Measurements from ENCODE around the gene RBM6.

RBM6 gene

DNA sequence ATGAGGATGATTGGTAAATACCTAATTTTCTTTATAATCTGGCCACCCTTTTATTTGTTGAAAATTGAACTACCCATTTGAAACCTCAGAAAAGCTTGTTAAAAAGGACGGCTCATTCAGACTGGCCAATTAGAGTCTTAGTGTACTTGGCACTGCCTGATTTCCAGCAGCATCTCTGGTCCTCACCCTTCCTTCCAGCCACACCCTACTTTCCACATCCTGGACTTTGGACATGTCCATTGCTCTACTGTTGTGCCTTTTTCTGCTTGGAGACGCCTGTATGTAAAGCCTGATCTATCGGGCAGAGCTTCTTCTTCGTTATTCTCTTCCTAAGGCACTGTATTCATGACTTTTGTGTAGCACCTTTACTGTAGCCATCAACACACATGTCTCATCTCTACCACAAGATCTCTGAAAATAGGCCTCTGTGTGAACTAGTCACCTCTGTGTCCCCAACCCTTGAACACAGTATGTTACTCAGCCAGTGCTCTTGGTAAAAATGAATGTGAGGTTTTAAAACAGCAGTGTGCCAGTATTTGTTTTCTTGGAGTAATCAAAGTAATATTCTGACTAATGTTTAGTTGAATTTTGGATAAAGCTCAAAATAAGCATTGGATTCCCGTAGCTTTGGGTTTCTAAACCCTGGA is 155.5 kb downstream of the RBM6 start:
- H3K4me3 ChIP-seq (ENCODE audit: low read depth, low read length), result no peak overlapping the region
- TF ChIP-seq, protein P1, sequence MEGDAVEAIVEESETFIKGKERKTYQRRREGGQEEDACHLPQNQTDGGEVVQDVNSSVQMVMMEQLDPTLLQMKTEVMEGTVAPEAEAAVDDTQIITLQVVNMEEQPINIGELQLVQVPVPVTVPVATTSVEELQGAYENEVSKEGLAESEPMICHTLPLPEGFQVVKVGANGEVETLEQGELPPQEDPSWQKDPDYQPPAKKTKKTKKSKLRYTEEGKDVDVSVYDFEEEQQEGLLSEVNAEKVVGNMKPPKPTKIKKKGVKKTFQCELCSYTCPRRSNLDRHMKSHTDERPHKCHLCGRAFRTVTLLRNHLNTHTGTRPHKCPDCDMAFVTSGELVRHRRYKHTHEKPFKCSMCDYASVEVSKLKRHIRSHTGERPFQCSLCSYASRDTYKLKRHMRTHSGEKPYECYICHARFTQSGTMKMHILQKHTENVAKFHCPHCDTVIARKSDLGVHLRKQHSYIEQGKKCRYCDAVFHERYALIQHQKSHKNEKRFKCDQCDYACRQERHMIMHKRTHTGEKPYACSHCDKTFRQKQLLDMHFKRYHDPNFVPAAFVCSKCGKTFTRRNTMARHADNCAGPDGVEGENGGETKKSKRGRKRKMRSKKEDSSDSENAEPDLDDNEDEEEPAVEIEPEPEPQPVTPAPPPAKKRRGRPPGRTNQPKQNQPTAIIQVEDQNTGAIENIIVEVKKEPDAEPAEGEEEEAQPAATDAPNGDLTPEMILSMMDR (IDR thresholded peaks at IDR 0.05; ENCODE audit: low read depth, low read length), result no peak

DNA sequence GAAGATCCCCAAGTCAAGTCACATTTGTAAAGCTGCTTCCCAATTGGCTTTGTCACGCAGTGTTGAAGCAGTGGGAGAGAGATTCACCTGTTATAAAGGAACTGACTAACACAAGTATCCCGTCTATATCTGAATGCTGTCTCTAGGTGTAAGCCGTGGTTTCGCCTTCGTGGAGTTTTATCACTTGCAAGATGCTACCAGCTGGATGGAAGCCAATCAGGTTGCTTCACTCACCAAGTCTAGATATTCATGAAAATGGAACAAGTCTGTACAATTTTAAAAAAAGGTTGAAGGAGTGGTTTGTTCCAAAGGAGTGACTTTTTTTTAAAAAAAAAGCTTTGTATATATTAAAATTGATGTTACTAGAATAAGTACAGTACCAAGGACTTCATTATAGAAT is 160.4 kb downstream of the RBM6 start:
- TF ChIP-seq, protein P1 (IDR thresholded peaks at IDR 0.05; ENCODE audit: low read depth, low read length), result no peak
- H3K4me3 ChIP-seq (ENCODE audit: low read depth, low read length), result no peak overlapping the region

DNA sequence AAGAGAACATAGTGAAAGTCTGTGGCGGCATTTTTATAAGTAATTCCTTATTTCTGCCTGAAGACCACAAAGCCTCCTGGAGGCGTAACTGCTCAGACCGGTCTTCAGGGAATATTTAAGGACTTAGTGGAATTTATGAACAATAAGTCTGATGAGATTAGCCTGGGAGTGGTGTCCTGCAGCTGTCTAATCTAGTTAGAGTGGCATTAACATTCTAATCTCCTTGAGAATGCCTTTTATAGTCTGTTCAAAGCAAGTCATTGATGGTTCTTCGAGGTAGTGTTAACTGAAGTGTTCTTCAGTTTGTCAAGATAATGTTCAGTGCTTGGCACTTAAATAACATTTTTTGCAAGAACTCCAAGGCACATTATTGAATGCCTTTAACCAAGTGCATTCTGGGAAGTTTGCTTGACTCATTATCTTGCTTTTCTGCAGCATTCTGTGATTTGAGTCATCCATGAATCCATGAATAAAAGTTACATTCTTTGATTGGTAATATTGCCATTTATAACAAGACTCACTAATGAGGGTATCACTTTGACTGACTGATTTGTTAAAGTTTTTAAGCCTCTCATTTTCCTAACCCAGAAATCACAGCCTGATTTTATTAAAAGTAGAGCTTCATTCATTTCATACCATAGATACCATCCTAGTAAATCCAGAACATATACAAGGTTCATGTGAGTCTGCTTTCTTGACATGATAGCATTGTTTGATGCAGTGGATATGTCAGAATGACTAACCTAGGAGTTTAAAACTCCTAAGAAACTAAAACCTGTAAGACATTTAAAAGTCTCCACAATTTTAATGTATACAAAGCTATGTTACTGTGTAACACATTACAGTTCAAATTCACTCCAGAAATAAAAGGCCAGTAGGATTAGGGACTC is 161.3 kb downstream of the RBM6 start:
- no peak overlapping the region for H3K4me3 ChIP-seq (ENCODE audit: low read depth, low read length)
- TF ChIP-seq, protein P1 (IDR thresholded peaks at IDR 0.05; ENCODE audit: low read depth, low read length), result no peak

DNA sequence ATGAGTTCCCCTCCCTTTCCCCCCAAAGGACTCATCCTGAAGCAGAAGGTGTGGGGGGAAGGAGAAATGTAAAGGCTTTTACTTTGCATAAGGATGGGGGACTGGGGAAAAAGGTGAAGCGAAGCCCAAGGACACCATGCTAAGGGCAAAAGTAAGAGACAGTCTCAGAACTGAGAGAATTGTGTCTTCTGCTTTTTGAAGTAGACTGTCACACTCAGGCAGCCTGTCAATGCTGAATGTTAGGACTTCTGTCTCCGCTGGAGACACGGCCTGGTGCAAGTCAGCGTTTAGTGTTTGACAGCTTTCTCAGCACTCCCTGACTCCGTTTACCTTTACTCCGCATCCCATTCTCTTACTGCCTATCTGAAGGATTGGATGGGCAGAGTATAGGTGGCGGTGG is 162.6 kb downstream of the RBM6 start:
- H3K4me3 ChIP-seq (ENCODE audit: low read depth, low read length), result no peak overlapping the region
- TF ChIP-seq, protein P1 (IDR thresholded peaks at IDR 0.05; ENCODE audit: low read depth, low read length), result no peak

DNA sequence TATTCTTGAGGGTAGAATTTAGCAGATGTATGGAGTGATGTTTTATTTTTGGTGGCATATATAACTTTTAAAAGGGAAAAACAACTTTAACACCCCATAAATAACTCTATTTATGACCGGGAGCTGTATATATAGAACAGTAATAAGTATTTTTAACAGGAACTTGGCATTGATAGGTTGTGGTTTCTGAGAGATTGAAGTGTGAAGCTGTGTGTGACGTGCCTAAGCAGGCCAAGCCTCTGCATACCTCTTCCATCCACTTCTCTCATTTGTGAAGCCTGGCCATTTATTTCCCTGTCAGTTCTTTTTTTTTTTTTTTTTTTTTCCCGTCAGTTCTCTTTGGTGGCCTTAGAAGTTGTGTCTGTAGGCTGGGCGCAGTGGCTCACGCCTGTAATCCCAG is 171.8 kb downstream of the RBM6 start:
- TF ChIP-seq, protein P1 (IDR thresholded peaks at IDR 0.05; ENCODE audit: low read depth, low read length), result no peak
- no peak overlapping the region for H3K4me3 ChIP-seq (ENCODE audit: low read depth, low read length)

DNA sequence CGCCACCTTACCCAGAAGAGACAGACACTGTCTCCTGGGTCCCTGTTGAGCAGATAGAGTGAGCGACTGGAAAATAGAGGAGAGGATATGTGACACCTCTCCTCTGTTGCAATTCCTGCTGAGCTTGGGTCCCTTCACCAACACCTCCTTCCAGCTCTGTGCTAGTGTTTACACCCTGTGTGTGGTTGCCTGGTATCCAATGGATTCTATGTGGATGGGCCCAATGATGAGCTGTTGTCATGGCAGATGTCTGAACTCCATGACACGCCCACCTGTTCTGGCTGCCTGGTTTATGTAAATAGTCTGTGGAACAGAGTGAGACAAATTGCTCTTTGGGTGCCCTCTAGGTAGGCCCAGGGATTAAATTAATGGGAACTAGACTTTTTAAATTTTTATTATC is 172.5 kb downstream of the RBM6 start:
- TF ChIP-seq, protein P1 (IDR thresholded peaks at IDR 0.05; ENCODE audit: low read depth, low read length), result no peak

DNA sequence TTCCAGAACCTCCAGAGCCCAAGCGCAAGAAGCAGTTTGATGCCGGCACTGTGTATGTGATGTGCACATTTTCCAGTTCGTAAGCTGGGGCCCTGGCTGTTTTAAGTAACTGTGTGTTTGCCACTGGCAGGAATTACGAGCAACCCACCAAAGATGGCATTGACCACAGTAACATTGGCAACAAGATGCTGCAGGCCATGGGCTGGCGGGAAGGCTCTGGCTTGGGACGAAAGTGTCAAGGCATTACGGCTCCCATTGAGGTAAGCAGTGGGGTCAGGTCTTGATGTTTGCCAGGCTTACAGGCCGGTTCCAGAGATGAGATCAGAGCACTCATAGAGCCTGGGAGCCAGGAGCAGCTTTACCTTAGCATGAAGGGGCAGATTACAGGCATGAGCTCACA is 177.2 kb downstream of the RBM6 start:
- TF ChIP-seq, protein P1 (IDR thresholded peaks at IDR 0.05; ENCODE audit: low read depth, low read length), result no peak
- no peak overlapping the region for H3K4me3 ChIP-seq (ENCODE audit: low read depth, low read length)

More for the DNA sequence above, 172.5 kb downstream of the RBM6 start:
- no peak overlapping the region for H3K4me3 ChIP-seq (ENCODE audit: low read depth, low read length)

Data from WI38 (cell line).